Activated naive CD8-positive, alpha-beta T cell treated with anti-CD3 and anti-CD28 coated beads for 36 hours (primary cell): ENCODE results near the gene ACSM3. TPM values are rescaled to one million over a fixed set of nuclear protein-coding genes. Genes with fewer than 3 reads are reported as not detected.

Experiments
- DNase-seq: peaks from one replicate; pipeline ENCODE4 v3.0.0; 2021
- H3K27ac Mint-ChIP-seq: one replicate; pipeline ENCODE4 v1.8.0; 2022; ENCODE audit warnings: mild to moderate bottlenecking, moderate library complexity, mixed read lengths
- H3K27me3 Mint-ChIP-seq: one replicate; pipeline ENCODE4 v1.8.0; 2022; ENCODE audit warnings: mild to moderate bottlenecking, mixed read lengths
- H3K36me3 Mint-ChIP-seq: one replicate; pipeline ENCODE4 v1.8.0; 2021; ENCODE audit warnings: mild to moderate bottlenecking, mixed read lengths
- H3K4me1 Mint-ChIP-seq: one replicate; pipeline ENCODE4 v1.8.0; 2021; ENCODE audit warnings: mixed read lengths
- H3K4me3 Mint-ChIP-seq: one replicate; pipeline ENCODE4 v1.8.0; 2022; ENCODE audit warnings: mild to moderate bottlenecking, moderate library complexity, mixed read lengths
- H3K9me3 Mint-ChIP-seq: one replicate; pipeline ENCODE4 v1.8.0; 2022; ENCODE audit warnings: mixed read lengths
- total RNA-seq, 2 experiments: library from RNA; stranded (reverse); gene quantifications; one replicate each; pipeline ENCODE4 v1.2.3, GENCODE V29; 2021

ACSM3 gene
- total RNA-seq, 2 experiments from 2014 or later, result 11.0 to 14.1 TPM

GRCh38 chr16:20811889-20812439 is 48.1 kb downstream of the ACSM3 start:
- DNase-seq, result no peak
- H3K36me3 Mint-ChIP-seq, result peaks cover 29% of the 10 kb centered on the region
- H3K4me3 Mint-ChIP-seq, result no peak overlapping the region
- H3K9me3 Mint-ChIP-seq, result no peaks in the 10 kb centered on the region
- H3K27ac Mint-ChIP-seq, result no peak overlapping the region
- no peaks in the 10 kb centered on the region for H3K27me3 Mint-ChIP-seq
- peaks cover 6% of the 10 kb centered on the region for H3K4me1 Mint-ChIP-seq

- H3K27me3 Mint-ChIP-seq, result no peaks in the 10 kb centered on the region
- DNase-seq, result no peak
- no peaks in the 10 kb centered on the region for H3K9me3 Mint-ChIP-seq
- peaks cover 27% of the 10 kb centered on the region for H3K36me3 Mint-ChIP-seq
- H3K27ac Mint-ChIP-seq, result no peak overlapping the region
- H3K4me3 Mint-ChIP-seq, result no peak overlapping the region
- H3K4me1 Mint-ChIP-seq, result peaks cover 6% of the 10 kb centered on the region
Measured at GRCh38 chr16:20812510-20812909, 48.7 kb downstream of the ACSM3 start.

GRCh38 chr16:20814784-20815183 is 51.0 kb downstream of the ACSM3 start:
- no peaks in the 10 kb centered on the region for H3K27me3 Mint-ChIP-seq
- peaks cover 31% of the 10 kb centered on the region for H3K36me3 Mint-ChIP-seq
- no peak for DNase-seq
- H3K9me3 Mint-ChIP-seq, result no peaks in the 10 kb centered on the region
- peaks cover 3% of the 10 kb centered on the region for H3K4me1 Mint-ChIP-seq
- no peak overlapping the region for H3K27ac Mint-ChIP-seq
- H3K4me3 Mint-ChIP-seq, result no peak overlapping the region

- H3K4me3 Mint-ChIP-seq, result no peak overlapping the region
- H3K4me1 Mint-ChIP-seq, result peaks cover 14% of the 10 kb centered on the region
- H3K9me3 Mint-ChIP-seq, result no peaks in the 10 kb centered on the region
- H3K27ac Mint-ChIP-seq, result no peak overlapping the region
- DNase-seq, result no peak
- no peaks in the 10 kb centered on the region for H3K27me3 Mint-ChIP-seq
- H3K36me3 Mint-ChIP-seq, result peaks cover 36% of the 10 kb centered on the region
Measured at GRCh38 chr16:20818929-20819585, 55.2 kb downstream of the ACSM3 start.

GRCh38 chr16:20821682-20822081 is 57.9 kb downstream of the ACSM3 start:
- no peaks in the 10 kb centered on the region for H3K9me3 Mint-ChIP-seq
- H3K27ac Mint-ChIP-seq, result no peak overlapping the region
- no peaks in the 10 kb centered on the region for H3K27me3 Mint-ChIP-seq
- H3K4me1 Mint-ChIP-seq, result peaks cover 12% of the 10 kb centered on the region
- peaks cover 27% of the 10 kb centered on the region for H3K36me3 Mint-ChIP-seq
- no peak for DNase-seq
- no peak overlapping the region for H3K4me3 Mint-ChIP-seq

GRCh38 chr16:20822521-20823325 is 58.9 kb downstream of the ACSM3 start:
- Mint-ChIP-seq H3K4me1 (peaks cover 12% of the 10 kb centered on the region), H3K9me3 (no peaks in the 10 kb centered on the region), H3K27me3 (no peaks in the 10 kb centered on the region), H3K36me3 (peaks cover 27% of the 10 kb centered on the region), H3K4me3 (no peak overlapping the region), H3K27ac (no peak overlapping the region)
- no peak for DNase-seq

- H3K9me3 Mint-ChIP-seq, result no peaks in the 10 kb centered on the region
- no peak for DNase-seq
- H3K4me1 Mint-ChIP-seq, result peaks cover 12% of the 10 kb centered on the region
- no peaks in the 10 kb centered on the region for H3K27me3 Mint-ChIP-seq
- no peak overlapping the region for H3K27ac Mint-ChIP-seq
- H3K4me3 Mint-ChIP-seq, result no peak overlapping the region
- H3K36me3 Mint-ChIP-seq, result peaks cover 20% of the 10 kb centered on the region
Measured at GRCh38 chr16:20826039-20826566, 62.3 kb downstream of the ACSM3 start.

GRCh38 chr16:20829536-20829935 is 65.7 kb downstream of the ACSM3 start:
- Mint-ChIP-seq H3K4me1 (no peaks in the 10 kb centered on the region), H3K27me3 (no peaks in the 10 kb centered on the region), H3K27ac (no peak overlapping the region), H3K9me3 (peaks cover 2% of the 10 kb centered on the region), H3K4me3 (no peak overlapping the region), H3K36me3 (peaks cover 9% of the 10 kb centered on the region)
- DNase-seq, result no peak

GRCh38 chr16:20830372-20830771 is 66.6 kb downstream of the ACSM3 start:
- Mint-ChIP-seq H3K27me3 (no peaks in the 10 kb centered on the region), H3K9me3 (peaks cover 5% of the 10 kb centered on the region), H3K4me1 (no peaks in the 10 kb centered on the region), H3K27ac (no peak overlapping the region), H3K4me3 (no peak overlapping the region), H3K36me3 (peaks cover 18% of the 10 kb centered on the region)
- no peak for DNase-seq

DNA sequence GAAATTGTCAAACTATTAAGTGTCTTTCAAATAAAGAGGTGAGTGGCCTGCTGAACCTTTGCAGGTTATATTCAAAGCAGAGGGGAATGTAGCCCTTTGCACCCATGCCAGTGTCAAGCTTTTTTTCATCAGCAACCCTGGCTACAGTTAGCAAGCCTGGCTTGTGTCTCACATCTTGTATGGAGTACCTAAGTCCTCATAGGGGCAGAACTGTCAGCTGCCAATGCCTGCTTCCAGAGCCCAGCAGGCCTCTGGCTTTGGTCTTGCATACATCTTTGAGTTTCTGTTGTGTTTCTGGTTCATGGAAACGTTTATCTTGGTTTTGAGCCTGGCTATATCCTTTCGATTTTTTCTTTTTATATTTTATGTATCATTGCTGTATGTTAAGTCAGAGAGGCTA is 69.3 kb downstream of the ACSM3 start:
- H3K27ac Mint-ChIP-seq, result no peak overlapping the region

GRCh38 chr16:20838240-20838639 is 74.4 kb downstream of the ACSM3 start:
- H3K4me3 Mint-ChIP-seq, result no peak overlapping the region
- DNase-seq, result no peak
- H3K36me3 Mint-ChIP-seq, result peaks cover 65% of the 10 kb centered on the region
- H3K27me3 Mint-ChIP-seq, result no peaks in the 10 kb centered on the region
- H3K27ac Mint-ChIP-seq, result no peak overlapping the region
- peaks cover 22% of the 10 kb centered on the region for H3K9me3 Mint-ChIP-seq
- H3K4me1 Mint-ChIP-seq, result no peaks in the 10 kb centered on the region

More for the DNA sequence above, 69.3 kb downstream of the ACSM3 start:
- peaks cover 41% of the 10 kb centered on the region for H3K36me3 Mint-ChIP-seq
- peaks cover 22% of the 10 kb centered on the region for H3K9me3 Mint-ChIP-seq
- H3K27me3 Mint-ChIP-seq, result no peaks in the 10 kb centered on the region
- DNase-seq, result no peak
- H3K4me3 Mint-ChIP-seq, result no peak overlapping the region
- H3K4me1 Mint-ChIP-seq, result no peaks in the 10 kb centered on the region

- H3K27me3 Mint-ChIP-seq, result no peaks in the 10 kb centered on the region
- H3K36me3 Mint-ChIP-seq, result peaks cover 63% of the 10 kb centered on the region
- DNase-seq, result no peak
- H3K27ac Mint-ChIP-seq, result no peak overlapping the region
- H3K9me3 Mint-ChIP-seq, result peaks cover 21% of the 10 kb centered on the region
- peaks cover 10% of the 10 kb centered on the region for H3K4me1 Mint-ChIP-seq
- no peak overlapping the region for H3K4me3 Mint-ChIP-seq
Measured at GRCh38 chr16:20839504-20839903, 75.7 kb downstream of the ACSM3 start.

- Mint-ChIP-seq H3K4me1 (peaks cover 21% of the 10 kb centered on the region), H3K9me3 (no peaks in the 10 kb centered on the region), H3K36me3 (peaks cover 31% of the 10 kb centered on the region)
Measured at GRCh38 chr16:20844054-20844453, 80.2 kb downstream of the ACSM3 start.

DNA sequence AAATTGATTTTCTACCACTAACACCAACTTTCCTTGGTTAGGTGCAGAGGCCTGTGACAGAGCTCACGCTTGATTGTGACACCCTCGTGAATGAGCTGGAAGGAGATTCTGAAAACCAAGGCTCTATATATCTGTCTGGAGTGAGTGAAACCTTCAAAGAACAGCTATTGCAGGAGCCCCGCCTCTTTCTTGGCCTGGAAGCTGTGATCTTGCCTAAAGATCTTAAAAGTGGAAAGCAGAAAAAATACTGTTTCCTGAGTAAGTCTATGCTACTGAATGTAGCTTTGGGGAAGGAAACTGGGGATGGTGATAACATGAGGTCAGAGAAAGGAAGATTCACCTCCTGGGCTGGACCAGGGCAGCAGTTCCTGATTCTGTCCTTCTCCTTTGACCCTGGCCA is 80.8 kb downstream of the ACSM3 start:
- DNase-seq, result peak; percentile 32
- no peaks in the 10 kb centered on the region for H3K9me3 Mint-ChIP-seq
- no peaks in the 10 kb centered on the region for H3K27me3 Mint-ChIP-seq
- H3K36me3 Mint-ChIP-seq, result peaks cover 29% of the 10 kb centered on the region
- peak overlapping the region; percentile 62 for H3K27ac Mint-ChIP-seq
- H3K4me3 Mint-ChIP-seq, result no peak overlapping the region
- peaks cover 21% of the 10 kb centered on the region for H3K4me1 Mint-ChIP-seq

More at GRCh38 chr16:20844054-20844453, 80.2 kb downstream of the ACSM3 start:
- peak overlapping the region; percentile 1 for H3K4me3 Mint-ChIP-seq
- peak overlapping the region; percentile 62 for H3K27ac Mint-ChIP-seq
- H3K27me3 Mint-ChIP-seq, result no peaks in the 10 kb centered on the region
- DNase-seq, result no peak

DNA sequence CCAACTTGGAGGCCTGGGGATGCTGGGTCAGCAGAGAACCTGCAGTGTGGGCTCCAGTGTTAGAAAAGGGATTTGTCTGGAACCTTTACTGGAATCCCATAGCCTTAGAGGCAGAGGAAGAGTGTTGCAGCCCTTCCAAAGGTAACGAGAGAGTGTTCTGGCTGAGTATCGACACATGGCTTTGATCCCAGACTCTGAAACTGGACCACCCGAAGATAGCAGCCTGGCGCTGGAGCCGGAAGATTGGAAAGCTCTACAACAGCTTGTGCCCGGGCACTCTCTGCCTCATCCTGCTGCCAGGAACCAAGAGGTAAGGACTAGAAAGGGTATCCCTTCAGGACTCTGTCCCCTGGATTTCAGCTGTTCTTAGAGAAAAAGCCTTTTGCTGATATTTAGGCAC is 82.2 kb downstream of the ACSM3 start:
- Mint-ChIP-seq H3K27me3 (no peaks in the 10 kb centered on the region), H3K4me3 (no peak overlapping the region), H3K36me3 (peaks cover 25% of the 10 kb centered on the region), H3K27ac (no peak overlapping the region), H3K4me1 (peaks cover 26% of the 10 kb centered on the region), H3K9me3 (no peaks in the 10 kb centered on the region)
- DNase-seq, result no peak
